GM12891 (cell line): Measurements from ENCODE around the gene TRAPPC11.

Experiments used
- POLR2A ChIP-seq: IDR thresholded peaks from 2 replicates; pipeline ENCODE4 v1.6.1; 2011; ENCODE audit warnings: low read depth, low read length, control low read depth
- POLR2AphosphoS5 ChIP-seq: IDR thresholded peaks from 2 replicates; pipeline ENCODE4 v1.6.1; 2011; ENCODE audit warnings: low read depth, low read length, control low read depth
- TAF1 ChIP-seq: IDR thresholded peaks from 2 replicates; pipeline ENCODE4 v1.6.1; 2011; ENCODE audit warnings: low read depth, low read length, control low read depth

DNA sequence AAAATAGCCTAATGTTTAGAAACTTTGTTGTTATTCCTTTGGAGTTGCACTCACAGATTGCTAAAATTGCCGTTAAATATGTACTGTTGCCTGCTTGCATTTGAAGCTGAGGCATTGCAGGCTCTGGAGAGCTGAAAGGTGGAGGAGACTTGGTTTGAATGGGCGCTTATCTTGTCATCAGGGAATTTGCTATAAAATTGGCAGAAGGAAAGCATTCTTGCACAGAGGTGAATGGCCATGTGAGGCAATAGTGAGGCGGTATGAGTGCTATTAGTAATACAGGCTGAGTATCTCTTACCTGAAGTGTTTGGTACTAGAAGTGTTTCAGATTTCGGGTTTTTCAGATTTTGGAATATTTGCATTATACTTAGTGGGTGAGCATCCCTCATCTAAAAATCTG, 41.3 kb downstream of the TRAPPC11 start:
- no peak for TF ChIP-seq POLR2AphosphoS5
- no peak for TF ChIP-seq POLR2A
- no peak for TF ChIP-seq TAF1
